Rectal smooth muscle tissue (tissue), 1 donor: ENCODE results near the gene POGLUT2.
"Not testable (repeated sequence)": the region's sequence is repeated elsewhere in the genome, so short reads cannot be mapped to it uniquely, and the experiment has no call there.

Experiments used
- H3K27ac ChIP-seq: one replicate; pipeline ENCODE4 v1.7.0; 2013; ENCODE audit warnings: low read depth, low read length, inconsistent platforms
- H3K27me3 ChIP-seq: one replicate; pipeline ENCODE4 v1.7.0; 2013; ENCODE audit warnings: low read length; ENCODE audit not compliant: control insufficient read depth, insufficient read depth
- H3K36me3 ChIP-seq: one replicate; pipeline ENCODE4 v1.7.0; 2013; ENCODE audit warnings: low read length; ENCODE audit not compliant: control insufficient read depth, insufficient read depth
- H3K4me1 ChIP-seq: one replicate; pipeline ENCODE4 v1.7.0; 2013; ENCODE audit warnings: low read length; ENCODE audit not compliant: control insufficient read depth, insufficient read depth
- H3K4me3 ChIP-seq: one replicate; pipeline ENCODE4 v1.7.0; 2013; ENCODE audit warnings: low read length
- H3K9ac ChIP-seq: one replicate; pipeline ENCODE4 v1.7.0; 2013; ENCODE audit warnings: low read length

POGLUT2 gene

GRCh38 chr13:102793611-102794355, 5.0 kb downstream of the POGLUT2 start:
- H3K4me3 ChIP-seq, result no peak overlapping the region
- no peaks in the 10 kb centered on the region for H3K27me3 ChIP-seq
- H3K9ac ChIP-seq, result no peak overlapping the region
- H3K36me3 ChIP-seq, result no peaks in the 10 kb centered on the region
- H3K4me1 ChIP-seq, result peaks cover 3% of the 10 kb centered on the region
- no peak overlapping the region for H3K27ac ChIP-seq

DNA sequence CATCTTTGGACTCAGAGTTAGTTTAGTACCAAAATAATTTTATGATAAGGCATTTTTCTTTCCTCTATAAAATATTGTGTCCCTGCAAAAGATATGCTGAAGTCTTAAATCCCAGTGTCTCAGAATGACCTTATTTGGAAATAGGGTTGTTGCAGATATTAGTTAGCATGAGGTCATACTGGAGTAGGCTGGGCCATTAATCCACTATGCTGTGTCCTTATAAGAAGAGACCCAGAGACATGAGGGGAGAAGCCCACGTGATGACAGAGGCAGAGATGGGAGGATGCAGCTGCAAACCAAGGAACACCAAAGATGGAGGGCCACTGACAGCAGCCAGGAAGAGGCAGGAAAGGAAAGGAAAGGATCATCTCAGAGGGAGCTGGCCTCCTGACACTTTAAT, 6.4 kb downstream of the POGLUT2 start:
- Histone ChIP-seq H3K4me3 (no peak overlapping the region), H3K27ac (no peak overlapping the region), H3K4me1 (no peaks in the 10 kb centered on the region)

DNA sequence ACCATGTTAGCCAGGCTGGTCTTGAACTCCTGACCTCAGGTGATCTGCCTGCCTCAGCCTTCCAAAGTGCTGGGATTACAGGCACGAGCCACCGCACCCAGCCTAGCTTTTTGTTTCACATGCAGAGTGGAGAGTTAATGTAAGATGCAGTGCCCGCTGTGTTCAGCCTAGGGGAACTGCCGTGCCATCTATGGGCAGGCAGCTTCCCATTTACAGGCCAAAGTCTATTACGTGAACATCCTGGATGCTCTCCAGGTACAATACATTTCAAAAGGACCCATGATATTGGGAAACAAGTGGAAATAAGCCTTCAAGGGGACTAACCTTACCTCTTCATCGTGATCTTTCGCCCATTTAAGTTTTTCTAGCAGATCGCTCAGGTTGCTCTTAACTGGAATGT, 10.1 kb downstream of the POGLUT2 start:
- Histone ChIP-seq H3K27ac (no peak overlapping the region), H3K4me1 (no peaks in the 10 kb centered on the region), H3K36me3 (peaks cover 2% of the 10 kb centered on the region)

More for the DNA sequence above, 6.4 kb downstream of the POGLUT2 start:
- H3K27me3 ChIP-seq, result no peaks in the 10 kb centered on the region
- no peak overlapping the region for H3K9ac ChIP-seq
- H3K36me3 ChIP-seq, result no peaks in the 10 kb centered on the region

GRCh38 chr13:102784483-102784882, 14.3 kb downstream of the POGLUT2 start:
- no peaks in the 10 kb centered on the region for H3K27me3 ChIP-seq
- H3K4me1 ChIP-seq, result no peaks in the 10 kb centered on the region
- no peak overlapping the region for H3K27ac ChIP-seq
- H3K9ac ChIP-seq, result no peak overlapping the region
- H3K36me3 ChIP-seq, result peaks cover 2% of the 10 kb centered on the region
- no peak overlapping the region for H3K4me3 ChIP-seq

More for the DNA sequence above, 10.1 kb downstream of the POGLUT2 start:
- no peak overlapping the region for H3K4me3 ChIP-seq
- no peaks in the 10 kb centered on the region for H3K27me3 ChIP-seq
- H3K9ac ChIP-seq, result no peak overlapping the region

DNA sequence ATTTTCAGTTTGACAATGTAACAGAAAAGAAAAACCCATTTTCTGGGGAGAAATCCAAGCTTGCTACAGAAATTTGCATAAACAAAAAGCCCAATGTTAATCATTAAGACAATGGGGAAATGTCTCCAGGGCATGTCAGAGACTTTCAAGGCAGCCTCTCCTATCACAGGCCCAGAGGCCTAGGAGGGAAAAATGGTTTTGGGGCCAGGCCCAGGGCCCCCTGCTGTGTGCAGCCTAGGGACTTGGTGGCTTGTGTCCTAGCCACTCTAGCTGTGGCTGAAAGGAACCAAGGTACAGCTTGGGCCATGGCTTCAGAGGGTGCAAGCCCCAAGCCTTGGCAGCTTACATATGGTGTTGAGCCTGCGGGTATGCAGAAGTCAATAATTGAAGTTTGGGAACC, 17.2 kb downstream of the POGLUT2 start:
- Histone ChIP-seq H3K27me3 (no peaks in the 10 kb centered on the region), H3K4me1 (no peaks in the 10 kb centered on the region), H3K4me3 (no peak overlapping the region), H3K27ac (no peak overlapping the region), H3K36me3 (peaks cover 2% of the 10 kb centered on the region), H3K9ac (no peak overlapping the region)

DNA sequence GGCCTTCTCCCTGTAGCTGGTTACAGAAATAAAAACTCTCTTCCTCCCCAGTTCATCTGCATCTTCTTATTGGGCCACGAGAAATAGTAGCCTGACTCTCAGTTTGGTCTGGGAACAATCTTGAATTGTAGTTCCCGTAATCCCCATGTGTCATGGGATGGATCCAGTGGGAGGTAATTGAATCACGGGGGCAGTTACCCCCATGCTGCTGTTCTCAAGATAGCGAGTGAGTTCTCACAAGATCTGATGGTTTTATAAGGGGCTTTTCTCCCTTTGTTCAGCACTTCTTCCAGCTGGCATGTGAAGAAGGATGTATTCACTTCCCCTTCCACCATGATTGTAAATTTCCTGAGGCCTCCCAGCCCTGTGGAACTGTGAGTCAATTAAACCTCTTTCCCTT, 18.1 kb downstream of the POGLUT2 start:
- H3K36me3 ChIP-seq, H3K4me1 ChIP-seq, H3K9ac ChIP-seq, H3K27ac ChIP-seq, H3K27me3 ChIP-seq, H3K4me3 ChIP-seq: not testable (repeated sequence)

DNA sequence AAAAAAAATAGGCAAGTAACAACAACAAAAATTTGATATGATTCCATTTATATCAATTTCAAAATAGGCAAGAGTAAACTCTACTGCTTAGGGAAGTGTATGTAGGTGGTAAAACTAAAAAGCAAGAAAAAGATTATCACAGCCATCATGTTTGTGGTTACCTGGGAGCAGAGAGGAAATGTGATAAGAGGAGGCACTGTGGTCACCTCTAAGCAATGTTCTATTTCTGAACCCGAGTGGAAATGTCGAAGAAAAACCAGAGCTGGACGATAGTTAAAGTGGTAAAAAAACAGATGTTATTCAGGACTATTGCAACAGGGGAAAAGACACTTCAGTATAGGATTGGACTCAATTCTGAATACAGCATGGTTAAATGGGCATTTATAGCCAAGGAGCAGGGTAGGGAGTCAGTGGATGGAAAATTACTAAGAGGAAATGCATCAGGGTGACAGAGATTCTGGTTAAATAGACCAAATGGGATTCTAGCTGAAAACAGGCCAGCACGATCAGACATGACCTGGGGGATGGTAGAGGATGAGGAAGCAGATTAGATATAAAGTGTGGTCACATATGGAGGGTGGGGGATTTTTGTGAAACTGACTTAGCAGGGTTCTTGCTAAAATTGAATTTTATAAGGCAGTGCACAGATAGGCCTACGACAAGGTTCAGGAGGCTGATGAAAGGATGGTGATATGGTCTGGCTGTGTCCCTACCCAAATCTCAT, 19.2 kb downstream of the POGLUT2 start:
- no peak overlapping the region for H3K4me3 ChIP-seq
- H3K36me3 ChIP-seq, result no peaks in the 10 kb centered on the region
- H3K9ac ChIP-seq, result no peak overlapping the region
- no peaks in the 10 kb centered on the region for H3K4me1 ChIP-seq
- no peak overlapping the region for H3K27ac ChIP-seq
- no peaks in the 10 kb centered on the region for H3K27me3 ChIP-seq

GRCh38 chr13:102777736-102778135, 21.0 kb downstream of the POGLUT2 start:
- H3K4me1 ChIP-seq, result peaks cover 2% of the 10 kb centered on the region
- H3K36me3 ChIP-seq, result no peaks in the 10 kb centered on the region
- H3K4me3 ChIP-seq, result no peak overlapping the region
- H3K27ac ChIP-seq, result no peak overlapping the region
- H3K27me3 ChIP-seq, result no peaks in the 10 kb centered on the region
- H3K9ac ChIP-seq, result no peak overlapping the region

DNA sequence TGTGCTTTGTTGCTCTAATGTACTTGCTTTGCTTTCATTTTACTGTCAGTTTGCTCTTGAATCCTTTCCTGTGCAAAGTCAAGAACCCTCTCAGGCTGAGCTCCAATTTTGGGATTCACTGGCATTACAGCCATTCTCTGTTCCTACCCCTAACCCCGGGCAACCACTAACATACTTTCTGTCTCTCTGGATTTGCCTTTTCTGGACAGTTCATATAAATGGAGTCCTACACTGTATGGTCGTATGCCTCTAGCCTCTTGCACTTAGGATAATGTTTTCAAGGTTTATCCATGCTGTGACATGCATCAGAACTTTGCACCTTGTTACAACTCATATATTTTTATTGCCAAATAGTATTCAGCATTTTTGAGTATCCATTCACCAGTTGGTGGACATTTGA, 22.5 kb downstream of the POGLUT2 start:
- Histone ChIP-seq H3K4me3 (no peak overlapping the region), H3K27me3 (no peaks in the 10 kb centered on the region), H3K9ac (no peak overlapping the region), H3K36me3 (no peaks in the 10 kb centered on the region), H3K4me1 (peaks cover 3% of the 10 kb centered on the region), H3K27ac (no peak overlapping the region)

DNA sequence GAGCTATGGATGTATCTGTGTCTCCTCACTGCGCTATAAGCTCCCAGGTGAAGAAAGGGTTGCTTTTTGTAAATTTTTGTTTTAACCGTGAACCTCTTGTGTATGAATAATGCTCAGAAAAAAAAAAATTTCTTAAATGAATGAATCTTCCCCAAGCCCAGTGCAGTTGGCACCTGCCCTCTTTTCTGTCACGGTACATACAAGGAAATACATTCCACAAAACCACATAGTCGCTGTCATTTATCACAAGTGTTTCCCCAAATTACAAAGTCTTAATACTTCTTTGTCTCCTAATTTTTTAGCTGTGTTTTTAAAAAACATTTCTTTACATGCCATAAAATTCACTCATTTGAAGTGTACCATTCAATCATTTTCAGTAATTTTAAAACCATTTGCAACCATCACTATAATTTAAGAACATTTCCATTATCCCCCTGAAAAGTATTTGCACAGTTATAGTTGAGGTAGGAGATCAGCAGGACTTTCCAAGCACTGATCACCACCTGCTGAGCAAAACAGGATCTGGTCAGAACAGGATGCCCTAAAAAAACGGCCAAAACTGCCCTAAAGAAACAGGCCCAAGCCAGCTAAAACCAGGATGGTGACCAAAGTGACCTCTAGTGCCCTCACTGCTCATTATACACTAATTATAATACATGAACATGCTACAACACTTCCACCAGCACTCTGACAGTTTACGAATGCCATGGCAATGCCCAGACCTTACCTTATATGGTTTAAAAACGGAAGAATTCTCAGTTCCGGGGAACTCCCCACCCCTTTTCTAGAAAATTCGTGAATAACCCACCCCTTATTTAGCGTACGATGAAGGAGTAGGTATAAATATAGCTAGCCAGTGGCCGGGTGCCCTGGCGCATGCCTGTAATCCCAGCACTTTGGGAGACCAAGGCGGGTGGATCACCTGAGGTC, 23.9 kb downstream of the POGLUT2 start:
- Histone ChIP-seq H3K4me3 (peak overlapping the region; percentile 76), H3K27ac (no peak overlapping the region), H3K4me1 (peaks cover 3% of the 10 kb centered on the region), H3K36me3 (no peaks in the 10 kb centered on the region), H3K9ac (no peak overlapping the region), H3K27me3 (no peaks in the 10 kb centered on the region)

DNA sequence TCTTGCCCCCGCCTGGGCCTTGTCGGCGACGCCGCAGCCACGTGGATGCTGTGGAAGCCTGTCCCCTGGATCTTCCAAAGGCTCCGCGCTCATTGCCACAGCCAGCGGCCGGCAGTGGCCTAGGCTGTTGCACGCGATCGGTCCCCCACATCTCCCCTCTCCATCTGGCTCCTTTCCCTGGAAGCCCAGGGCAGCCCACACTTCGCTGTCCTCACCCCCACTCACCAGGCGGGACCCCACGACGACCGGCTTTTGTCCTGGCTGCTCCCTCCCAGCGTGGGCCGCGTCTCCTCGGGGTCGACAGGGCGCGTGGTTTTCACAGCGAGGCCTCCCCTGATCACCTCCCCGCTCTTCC, 24.6 kb downstream of the POGLUT2 start:
- Histone ChIP-seq H3K4me3 (peak overlapping the region; percentile 76), H3K9ac (peak overlapping the region; percentile 50), H3K27ac (peak overlapping the region; percentile 64), H3K4me1 (peaks cover 3% of the 10 kb centered on the region), H3K36me3 (no peaks in the 10 kb centered on the region), H3K27me3 (no peaks in the 10 kb centered on the region)

DNA sequence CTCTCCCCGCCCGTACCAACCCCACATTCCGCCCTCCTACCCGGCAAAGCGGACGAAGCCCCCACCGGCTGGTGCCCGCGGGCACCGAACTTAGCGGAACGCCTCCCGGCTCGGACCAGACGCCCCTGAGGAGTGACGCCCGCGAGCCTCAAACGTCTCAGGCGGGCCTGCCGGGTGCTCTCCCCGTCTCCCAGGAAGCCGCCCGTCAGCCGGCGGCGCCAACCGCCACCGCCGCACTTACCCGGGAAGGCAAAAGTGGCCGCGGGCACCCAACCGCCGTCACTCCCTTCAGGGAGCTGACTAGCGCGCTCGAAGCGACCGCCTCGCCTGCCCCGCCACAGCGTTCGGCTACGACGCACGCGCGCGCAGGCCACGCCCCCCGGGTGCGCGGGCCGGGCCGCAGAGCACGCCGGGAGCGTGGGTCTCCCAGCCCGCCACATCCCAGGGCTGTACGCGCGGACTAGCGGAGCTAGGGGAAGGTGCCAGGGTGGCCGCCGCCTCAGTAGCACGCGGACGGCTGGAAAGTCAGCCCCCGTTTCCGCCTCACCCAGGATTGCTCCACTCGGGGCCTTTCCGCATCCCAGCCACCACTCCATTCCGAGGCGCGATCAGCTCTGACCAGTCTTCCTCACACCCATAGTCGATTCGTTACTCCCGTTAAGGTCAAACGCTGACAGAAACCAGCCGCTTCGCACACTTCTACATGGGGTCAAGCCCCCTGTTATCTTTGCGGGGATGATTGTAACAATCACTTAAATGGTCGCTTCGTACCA, 25.1 kb downstream of the POGLUT2 start, which contains the start of gene TEX30:
TSS of gene TEX30 (minus strand) at position 346 of the 773 bp plus-strand sequence. CDS start 3,760 bp downstream, outside the sequence.
- peak within 1 kb of the TSS; percentile 50 for H3K9ac ChIP-seq
- no peaks in the 10 kb centered on the region for H3K27me3 ChIP-seq
- peaks cover 3% of the 10 kb centered on the region for H3K4me1 ChIP-seq
- no peaks in the 10 kb centered on the region for H3K36me3 ChIP-seq
- H3K4me3 ChIP-seq, result peak within 1 kb of the TSS; percentile 76
- H3K27ac ChIP-seq, result peak within 1 kb of the TSS; percentile 64
